Measurements from ENCODE around the gene TMEM88. TPM values are rescaled to one million over a fixed set of nuclear protein-coding genes. Genes with fewer than 3 reads are reported as not detected.

Gene TMEM88
- total RNA-seq, 1 donor from 2014 or later = 12.0 TPM

DNA sequence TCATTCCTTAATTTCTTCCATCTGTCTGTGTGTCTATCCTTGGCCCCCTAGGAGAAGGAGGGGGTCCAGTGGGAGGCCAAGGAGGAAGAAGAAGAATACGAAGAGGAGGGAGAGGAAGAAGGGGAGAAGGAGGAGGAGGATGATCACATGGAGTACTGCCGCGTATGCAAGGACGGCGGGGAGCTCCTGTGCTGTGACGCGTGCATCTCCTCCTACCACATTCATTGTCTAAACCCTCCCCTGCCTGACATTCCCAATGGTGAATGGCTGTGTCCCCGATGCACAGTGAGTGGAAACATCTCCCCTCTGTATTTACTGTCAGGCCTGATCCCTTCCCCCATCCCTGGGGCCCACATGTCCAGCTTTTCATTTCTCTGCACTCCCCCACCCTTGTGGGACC is 40.0 kb downstream of the TMEM88 start:
- Histone ChIP-seq H3K36me3 (peaks cover 95% of the 10 kb centered on the region), H3K4me3 (no peak overlapping the region), H3K4me1 (peaks cover 5% of the 10 kb centered on the region), H3K27me3 (ENCODE audit: low read depth) (no peaks in the 10 kb centered on the region), H3K9me3 (no peaks in the 10 kb centered on the region), H3K27ac (no peak overlapping the region)
- no peak for ATAC-seq
- no peak for DNase-seq
- intact Hi-C loops (cut with DNase I) = no loop called here
- TF ChIP-seq, protein P1, sequence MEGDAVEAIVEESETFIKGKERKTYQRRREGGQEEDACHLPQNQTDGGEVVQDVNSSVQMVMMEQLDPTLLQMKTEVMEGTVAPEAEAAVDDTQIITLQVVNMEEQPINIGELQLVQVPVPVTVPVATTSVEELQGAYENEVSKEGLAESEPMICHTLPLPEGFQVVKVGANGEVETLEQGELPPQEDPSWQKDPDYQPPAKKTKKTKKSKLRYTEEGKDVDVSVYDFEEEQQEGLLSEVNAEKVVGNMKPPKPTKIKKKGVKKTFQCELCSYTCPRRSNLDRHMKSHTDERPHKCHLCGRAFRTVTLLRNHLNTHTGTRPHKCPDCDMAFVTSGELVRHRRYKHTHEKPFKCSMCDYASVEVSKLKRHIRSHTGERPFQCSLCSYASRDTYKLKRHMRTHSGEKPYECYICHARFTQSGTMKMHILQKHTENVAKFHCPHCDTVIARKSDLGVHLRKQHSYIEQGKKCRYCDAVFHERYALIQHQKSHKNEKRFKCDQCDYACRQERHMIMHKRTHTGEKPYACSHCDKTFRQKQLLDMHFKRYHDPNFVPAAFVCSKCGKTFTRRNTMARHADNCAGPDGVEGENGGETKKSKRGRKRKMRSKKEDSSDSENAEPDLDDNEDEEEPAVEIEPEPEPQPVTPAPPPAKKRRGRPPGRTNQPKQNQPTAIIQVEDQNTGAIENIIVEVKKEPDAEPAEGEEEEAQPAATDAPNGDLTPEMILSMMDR (IDR thresholded peaks at IDR 0.05) = no peak

DNA sequence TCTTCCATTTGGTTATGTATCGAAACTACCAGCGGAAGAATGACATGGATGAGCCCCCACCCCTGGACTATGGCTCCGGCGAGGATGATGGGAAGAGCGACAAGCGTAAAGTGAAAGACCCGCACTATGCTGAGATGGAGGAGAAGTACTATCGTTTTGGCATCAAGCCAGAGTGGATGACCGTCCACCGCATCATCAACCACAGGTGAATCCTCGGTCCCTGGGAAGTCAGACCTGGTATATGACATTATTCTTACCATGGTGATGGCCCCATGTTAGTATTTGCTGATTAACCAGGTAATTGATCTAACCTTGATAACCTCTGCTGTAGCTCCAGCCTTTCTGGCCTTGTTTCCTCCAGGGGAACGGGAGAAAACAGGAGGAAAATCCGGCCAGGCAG is 42.2 kb downstream of the TMEM88 start:
- DNase-seq (no peak), ATAC-seq (no peak)
- H3K36me3 ChIP-seq = peaks cover 96% of the 10 kb centered on the region
- no peak overlapping the region for H3K27ac ChIP-seq
- no peak overlapping the region for H3K4me3 ChIP-seq
- H3K9me3 ChIP-seq = no peaks in the 10 kb centered on the region
- TF ChIP-seq, protein P1 (IDR thresholded peaks at IDR 0.05) = no peak
- no peaks in the 10 kb centered on the region for H3K27me3 ChIP-seq (ENCODE audit: low read depth)
- no peaks in the 10 kb centered on the region for H3K4me1 ChIP-seq
- intact Hi-C loops (cut with DNase I) = no loop called here

DNA sequence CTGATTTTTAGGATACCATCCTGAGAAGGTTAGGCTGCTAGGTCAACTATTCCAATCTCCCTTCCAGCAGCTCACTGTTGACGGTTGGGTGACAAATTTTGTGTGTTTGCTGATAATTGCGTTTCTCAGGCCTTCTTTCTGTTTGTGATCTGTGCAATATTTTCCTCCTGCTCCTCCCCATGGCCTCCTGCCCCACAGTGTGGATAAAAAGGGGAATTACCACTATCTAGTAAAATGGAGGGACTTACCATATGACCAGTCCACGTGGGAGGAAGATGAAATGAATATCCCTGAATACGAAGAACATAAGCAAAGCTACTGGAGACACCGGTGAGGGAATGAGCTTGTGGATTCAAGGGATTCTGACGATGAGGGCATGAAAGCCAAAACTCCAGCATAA is 42.9 kb downstream of the TMEM88 start:
- Histone ChIP-seq H3K9me3 (no peaks in the 10 kb centered on the region), H3K36me3 (peaks cover 97% of the 10 kb centered on the region), H3K27ac (no peak overlapping the region), H3K4me3 (no peak overlapping the region), H3K27me3 (ENCODE audit: low read depth) (no peaks in the 10 kb centered on the region), H3K4me1 (no peaks in the 10 kb centered on the region)
- DNase-seq (no peak), ATAC-seq (peak; percentile 57 to 80)
- TF ChIP-seq, protein P1 (IDR thresholded peaks at IDR 0.05) = peak; percentile 41
- intact Hi-C loops (cut with DNase I) = no loop called here

DNA sequence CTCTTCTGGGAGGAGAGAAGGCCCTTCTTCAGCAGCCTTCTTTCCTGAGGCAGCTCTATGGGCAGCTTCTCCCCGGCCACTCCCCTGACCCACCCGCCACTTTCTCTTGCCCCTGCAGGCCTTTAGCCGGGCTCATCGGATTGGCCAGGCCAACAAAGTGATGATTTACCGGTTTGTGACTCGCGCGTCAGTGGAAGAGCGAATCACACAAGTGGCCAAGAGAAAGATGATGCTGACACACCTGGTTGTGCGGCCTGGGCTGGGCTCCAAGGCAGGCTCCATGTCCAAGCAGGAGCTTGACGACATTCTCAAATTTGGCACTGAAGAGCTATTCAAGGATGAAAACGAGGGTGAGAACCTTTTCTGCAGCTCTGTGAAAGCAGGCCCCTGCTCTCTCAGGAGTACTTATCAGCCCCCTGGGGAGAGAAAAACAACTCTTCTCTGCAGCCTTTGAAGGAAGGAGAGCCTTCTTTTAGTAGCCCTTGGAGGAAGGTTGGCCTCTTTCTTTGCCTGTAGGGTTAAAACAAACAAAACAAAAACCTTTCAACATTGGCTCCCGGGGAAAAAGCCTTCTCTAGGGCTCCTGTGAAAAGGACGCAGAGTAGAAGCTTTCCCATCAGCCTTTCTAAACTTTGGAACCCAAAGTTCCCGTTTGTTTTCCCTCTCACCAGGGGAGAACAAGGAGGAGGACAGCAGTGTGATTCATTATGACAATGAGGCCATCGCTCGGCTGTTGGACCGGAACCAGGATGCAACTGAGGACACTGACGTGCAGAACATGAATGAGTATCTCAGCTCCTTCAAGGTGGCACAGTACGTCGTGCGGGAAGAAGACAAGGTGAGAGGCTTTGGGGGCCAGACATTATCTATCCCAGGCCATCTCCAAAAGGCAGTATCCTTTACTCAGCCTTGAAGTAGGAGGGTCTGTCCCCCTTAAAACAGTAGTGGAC is 48.6 kb downstream of the TMEM88 start:
- Histone ChIP-seq H3K4me3 (no peak overlapping the region), H3K27me3 (ENCODE audit: low read depth) (no peaks in the 10 kb centered on the region), H3K36me3 (peaks cover 100% of the 10 kb centered on the region), H3K27ac (no peak overlapping the region), H3K4me1 (no peaks in the 10 kb centered on the region), H3K9me3 (no peaks in the 10 kb centered on the region)
- TF ChIP-seq, protein P1 (IDR thresholded peaks at IDR 0.05) = no peak
- no peak for ATAC-seq
- intact Hi-C loops (cut with DNase I) = no loop called here
- no peak for DNase-seq

Other genes with a start within 250 kb of the TMEM88 start
- gene FXR2, start 240.2 kb upstream of the TMEM88 start, total RNA-seq = 36.0 TPM
- 86.3 TPM for gene SAT2, start 227.2 kb upstream of the TMEM88 start, total RNA-seq
- not detected for gene SHBG, start 224.9 kb upstream of the TMEM88 start, total RNA-seq
- gene ATP1B2, start 204.1 kb upstream of the TMEM88 start, total RNA-seq = 3.1 TPM
- 34.8 TPM for gene TP53, start 167.6 kb upstream of the TMEM88 start, total RNA-seq
- 8.3 TPM for gene WRAP53, start 166.6 kb upstream of the TMEM88 start, total RNA-seq
- 1.6 TPM for gene EFNB3, start 149.9 kb upstream of the TMEM88 start, total RNA-seq
- gene DNAH2, start 137.3 kb upstream of the TMEM88 start, total RNA-seq = 6.2 TPM
- 46.1 TPM for gene KDM6B, start 20.8 kb upstream of the TMEM88 start, total RNA-seq
- gene NAA38, start 2.5 kb downstream of the TMEM88 start, total RNA-seq = 61.5 TPM
- gene CYB5D1, start 2.9 kb downstream of the TMEM88 start, total RNA-seq = 12.6 TPM
- 77.9 TPM for gene CHD3, start 33.7 kb downstream of the TMEM88 start, total RNA-seq
- 7.5 TPM for gene RNF227, start 61.2 kb downstream of the TMEM88 start, total RNA-seq
- 5.2 TPM for gene KCNAB3, start 74.8 kb downstream of the TMEM88 start, total RNA-seq
- gene TRAPPC1, start 76.9 kb downstream of the TMEM88 start, total RNA-seq = 110 TPM
- 56.2 TPM for gene CNTROB, start 77.1 kb downstream of the TMEM88 start, total RNA-seq
- gene GUCY2D, start 147.5 kb downstream of the TMEM88 start, total RNA-seq = 3.1 TPM
- gene ALOX15B, start 184.0 kb downstream of the TMEM88 start, total RNA-seq = 53.5 TPM
- not detected for gene ALOX12B, start 232.7 kb downstream of the TMEM88 start, total RNA-seq